SH-SY5Y (cell line): Measurements from ENCODE around the gene HOXC13.

Experiments used
- GATA2 ChIP-seq: IDR thresholded peaks from 2 replicates; pipeline ENCODE4 v1.6.1; 2011; ENCODE audit warnings: mild to moderate bottlenecking, low read depth, low read length
- GATA3 ChIP-seq: IDR thresholded peaks from 2 replicates; pipeline ENCODE4 v1.6.1; 2011; ENCODE audit warnings: low read depth, mild to moderate bottlenecking, low read length, moderate library complexity

GRCh38 chr12:53985994-53986685, 47.5 kb downstream of the HOXC13 start:
- TF ChIP-seq GATA2 (no peak), GATA3 (no peak)
